Esophagus (tissue), 2 donors: ENCODE data around the gene PICALM. TPM values are rescaled to one million over a fixed set of nuclear protein-coding genes. Genes with fewer than 3 reads are reported as not detected.

Source experiments
- H3K27ac ChIP-seq, 2 donors: one replicate each; pipeline ENCODE4 v1.5.1; 2013; ENCODE audit warnings: low read depth in 2 of 2, mild to moderate bottlenecking in 2 of 2, inconsistent platforms in 1 of 2, low read length in 1 of 2, moderate library complexity in 1 of 2
- H3K27me3 ChIP-seq, 2 donors: one replicate each; pipeline ENCODE4 v1.6.1; 2013; ENCODE audit warnings: low read length in 2 of 2, control low read depth in 1 of 2, mild to moderate bottlenecking in 1 of 2; ENCODE audit not compliant: insufficient read depth in 2 of 2, control insufficient read depth in 1 of 2
- H3K36me3 ChIP-seq, 2 donors: one replicate each; pipeline ENCODE4 v1.6.1; 2013; ENCODE audit warnings: low read length in 1 of 2; ENCODE audit not compliant: control insufficient read depth in 2 of 2, insufficient read depth in 2 of 2
- H3K4me1 ChIP-seq, 2 donors: one replicate each; pipeline ENCODE4 v1.6.1; 2013; ENCODE audit warnings: low read length in 1 of 2; ENCODE audit not compliant: control insufficient read depth in 2 of 2, insufficient read depth in 2 of 2
- H3K4me3 ChIP-seq, 2 donors: one replicate each; pipeline ENCODE4 v1.5.1; 2013; ENCODE audit warnings: low read length in 2 of 2, mild to moderate bottlenecking in 2 of 2, low read depth in 1 of 2, moderate library complexity in 1 of 2
- H3K9me3 ChIP-seq, 2 donors: one replicate each; pipeline ENCODE4 v1.6.1; 2013; ENCODE audit warnings: mild to moderate bottlenecking in 2 of 2, low read depth in 1 of 2, low read length in 1 of 2, moderate library complexity in 1 of 2; ENCODE audit not compliant: control insufficient read depth in 2 of 2, insufficient read depth in 1 of 2
- WGBS, 2 donors: extraction: QIAGEN DNeasy Blood & Tissue Kit; methylation state at CpG; one replicate each; pipeline ENCODE4 v1.1.7; 2013; 5-methylcytosine and 5-hydroxymethylcytosine counted together
- polyA plus RNA-seq, 2 donors: library from polyadenylated mRNA; stranded (reverse); fragments of 200-250 nt; gene quantifications; one replicate each; pipeline ENCODE4 v1.2.3, GENCODE V29; 2013
- donor health status: healthy with polysubstance abuse.
- donor health status: Bipolar disorder and iron deficiency.

PICALM gene
- polyA plus RNA-seq, 2 donors, result 60.9 to 61.1 TPM

GRCh38 chr11:85951428-85952107, 117.3 kb downstream of the PICALM start:
- no peaks in the 10 kb centered on the region for H3K9me3 ChIP-seq
- no peaks in the 10 kb centered on the region for H3K27me3 ChIP-seq
- H3K27ac ChIP-seq, result no peak overlapping the region
- WGBS, 2 donors, result 98% methylated on average over 3 of the region's 3 CpGs
- no peaks in the 10 kb centered on the region for H3K4me1 ChIP-seq
- peaks cover 0 to 1% of the 10 kb centered on the region in 2 donors for H3K36me3 ChIP-seq
- no peak overlapping the region for H3K4me3 ChIP-seq

GRCh38 chr11:85951049-85951405, 117.9 kb downstream of the PICALM start:
- Histone ChIP-seq H3K4me3 (no peak overlapping the region), H3K36me3 (no peaks in the 10 kb centered on the region), H3K27ac (no peak overlapping the region), H3K27me3 (no peaks in the 10 kb centered on the region), H3K9me3 (no peaks in the 10 kb centered on the region), H3K4me1 (no peaks in the 10 kb centered on the region)
- WGBS, 2 donors, result 95 to 99% methylated on average over 4 of the region's 4 CpGs

- Histone ChIP-seq H3K27ac (no peak overlapping the region), H3K9me3 (no peaks in the 10 kb centered on the region), H3K4me1 (no peaks in the 10 kb centered on the region), H3K4me3 (no peak overlapping the region), H3K36me3 (no peaks in the 10 kb centered on the region), H3K27me3 (no peaks in the 10 kb centered on the region)
- WGBS, 2 donors, result 96 to 98% methylated on average over 8 of the region's 8 CpGs
These were observed 118.4 kb downstream of the PICALM start for GRCh38 chr11:85950317-85951048.

- Histone ChIP-seq H3K27me3 (no peaks in the 10 kb centered on the region), H3K4me3 (no peak overlapping the region), H3K4me1 (no peaks in the 10 kb centered on the region), H3K36me3 (no peaks in the 10 kb centered on the region), H3K9me3 (no peaks in the 10 kb centered on the region), H3K27ac (no peak overlapping the region)
- WGBS, 2 donors, result 81 to 89% methylated on average over 1 of the region's 1 CpG
These were observed 119.1 kb downstream of the PICALM start for GRCh38 chr11:85949798-85950197.

GRCh38 chr11:85948884-85949283, 120.0 kb downstream of the PICALM start:
- Histone ChIP-seq H3K36me3 (no peaks in the 10 kb centered on the region), H3K4me1 (no peaks in the 10 kb centered on the region), H3K4me3 (no peak overlapping the region), H3K9me3 (no peaks in the 10 kb centered on the region), H3K27me3 (no peaks in the 10 kb centered on the region), H3K27ac (no peak overlapping the region)
- 68 to 69% methylated on average over 2 of the region's 2 CpGs for WGBS, 2 donors

- 17 to 27% methylated on average over 5 of the region's 5 CpGs for WGBS, 2 donors
- H3K4me3 ChIP-seq, result no peak overlapping the region
- H3K27ac ChIP-seq, result no peak overlapping the region
- no peaks in the 10 kb centered on the region for H3K4me1 ChIP-seq
- no peaks in the 10 kb centered on the region for H3K36me3 ChIP-seq
- no peaks in the 10 kb centered on the region for H3K27me3 ChIP-seq
- H3K9me3 ChIP-seq, result no peaks in the 10 kb centered on the region
These were observed 121.2 kb downstream of the PICALM start for GRCh38 chr11:85947431-85948272.

GRCh38 chr11:85946221-85946620, 122.7 kb downstream of the PICALM start:
- Histone ChIP-seq H3K9me3 (no peaks in the 10 kb centered on the region), H3K27ac (no peak overlapping the region), H3K36me3 (no peaks in the 10 kb centered on the region), H3K27me3 (no peaks in the 10 kb centered on the region), H3K4me1 (no peaks in the 10 kb centered on the region), H3K4me3 (no peak overlapping the region)

GRCh38 chr11:85945788-85946187, 123.1 kb downstream of the PICALM start:
- no peak overlapping the region for H3K4me3 ChIP-seq
- H3K27ac ChIP-seq, result no peak overlapping the region
- no peaks in the 10 kb centered on the region for H3K9me3 ChIP-seq
- no peaks in the 10 kb centered on the region for H3K36me3 ChIP-seq
- H3K4me1 ChIP-seq, result no peaks in the 10 kb centered on the region
- H3K27me3 ChIP-seq, result no peaks in the 10 kb centered on the region

GRCh38 chr11:85945296-85945695, 123.6 kb downstream of the PICALM start:
- Histone ChIP-seq H3K4me3 (no peak overlapping the region), H3K4me1 (no peaks in the 10 kb centered on the region), H3K36me3 (no peaks in the 10 kb centered on the region), H3K27me3 (no peaks in the 10 kb centered on the region), H3K27ac (no peak overlapping the region), H3K9me3 (no peaks in the 10 kb centered on the region)
- 88 to 98% methylated on average over 2 of the region's 2 CpGs for WGBS, 2 donors
